DMS114 treated with DMSO at 0.1 percent for 48 hours (cell line): Measurements from ENCODE around the gene FUT4.
"Not testable (repeated sequence)": the region's sequence is repeated elsewhere in the genome, so short reads cannot be mapped to it uniquely, and the experiment has no call there.

Source experiments
- DNase-seq: peaks from one replicate; lab custom pipeline; 2025; ENCODE audit not compliant: unreplicated experiment; lab: John Stamatoyannopoulos, UW

The FUT4 gene

GRCh38 chr11:94563848-94564467 lies 20.2 kb downstream of the FUT4 start:
- no peak for DNase-seq

- no peak for DNase-seq
Measured at GRCh38 chr11:94567181-94567670, 23.5 kb downstream of the FUT4 start, which contains the start of gene PIWIL4. Gene PIWIL4, plus strand, starts transcription at chr11:94567368. Its CDS starts 151 bp downstream, at chr11:94567519.

- DNase-seq = no peak
Measured at GRCh38 chr11:94568200-94568599, 24.5 kb downstream of the FUT4 start.

DNA sequence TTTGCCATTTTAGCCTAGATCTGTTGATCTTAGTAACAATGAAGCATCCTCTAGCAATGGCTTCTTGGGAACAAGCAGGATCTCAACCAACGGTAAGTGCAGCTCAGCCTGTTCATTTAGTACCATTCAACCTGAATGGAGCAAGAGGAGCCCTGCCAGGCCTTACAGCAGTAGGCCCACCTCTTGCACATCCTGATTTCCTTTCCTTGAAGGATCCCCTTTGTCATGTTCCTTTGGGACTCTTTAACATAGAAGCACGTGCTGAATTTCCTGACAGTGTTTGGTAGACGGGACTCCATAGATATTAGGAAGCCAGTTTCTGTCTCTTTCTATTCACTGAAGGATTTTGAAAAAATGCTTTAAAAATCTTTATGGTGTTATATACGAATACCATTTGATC lies 25.0 kb downstream of the FUT4 start:
- DNase-seq = no peak

GRCh38 chr11:94572975-94573374 lies 29.3 kb downstream of the FUT4 start:
- not testable (repeated sequence) for DNase-seq

GRCh38 chr11:94574193-94574961 lies 30.7 kb downstream of the FUT4 start:
- no peak for DNase-seq

DNA sequence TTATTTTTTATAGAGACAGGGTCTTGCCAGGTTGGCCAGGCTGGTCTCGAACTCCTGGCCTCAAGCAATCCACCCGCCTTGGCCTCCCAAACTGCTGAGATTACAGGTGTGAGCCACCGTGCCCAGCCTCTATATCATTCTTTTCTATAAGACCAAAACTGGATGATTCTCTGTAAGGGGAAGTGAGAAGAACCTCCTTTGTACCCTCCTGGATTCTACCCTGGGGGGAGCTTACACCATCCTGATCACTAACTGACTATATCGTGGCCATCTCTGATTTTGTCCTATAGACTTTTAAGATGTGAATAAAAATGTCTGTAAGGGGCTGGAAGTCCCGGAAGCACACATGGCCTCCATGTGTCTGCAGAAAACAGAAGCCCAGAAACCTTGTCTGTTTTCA lies 32.6 kb downstream of the FUT4 start:
- DNase-seq = no peak

DNA sequence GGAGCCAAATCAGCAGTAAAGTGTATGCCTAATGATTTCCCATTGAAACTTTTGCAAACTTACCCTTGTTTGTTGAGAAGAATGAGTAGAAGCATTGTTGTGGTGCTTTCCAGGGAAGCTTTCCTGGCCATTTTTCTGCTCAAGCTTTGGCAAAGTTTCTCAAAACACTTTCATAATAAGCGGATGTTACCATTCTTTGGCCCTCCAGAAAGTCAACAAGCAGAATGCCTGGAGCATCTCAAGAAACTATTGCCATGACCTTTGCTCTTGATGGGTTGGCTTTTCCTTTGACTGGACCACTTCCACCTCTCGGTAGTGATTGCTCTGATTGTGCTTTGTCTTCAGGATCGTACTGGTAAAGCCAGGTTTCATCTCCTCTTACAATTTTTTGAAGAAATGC lies 34.1 kb downstream of the FUT4 start:
- DNase-seq = no peak

GRCh38 chr11:94581926-94582325 lies 38.2 kb downstream of the FUT4 start:
- no peak for DNase-seq

- DNase-seq = no peak
Measured at GRCh38 chr11:94583213-94583865, 39.6 kb downstream of the FUT4 start.

DNA sequence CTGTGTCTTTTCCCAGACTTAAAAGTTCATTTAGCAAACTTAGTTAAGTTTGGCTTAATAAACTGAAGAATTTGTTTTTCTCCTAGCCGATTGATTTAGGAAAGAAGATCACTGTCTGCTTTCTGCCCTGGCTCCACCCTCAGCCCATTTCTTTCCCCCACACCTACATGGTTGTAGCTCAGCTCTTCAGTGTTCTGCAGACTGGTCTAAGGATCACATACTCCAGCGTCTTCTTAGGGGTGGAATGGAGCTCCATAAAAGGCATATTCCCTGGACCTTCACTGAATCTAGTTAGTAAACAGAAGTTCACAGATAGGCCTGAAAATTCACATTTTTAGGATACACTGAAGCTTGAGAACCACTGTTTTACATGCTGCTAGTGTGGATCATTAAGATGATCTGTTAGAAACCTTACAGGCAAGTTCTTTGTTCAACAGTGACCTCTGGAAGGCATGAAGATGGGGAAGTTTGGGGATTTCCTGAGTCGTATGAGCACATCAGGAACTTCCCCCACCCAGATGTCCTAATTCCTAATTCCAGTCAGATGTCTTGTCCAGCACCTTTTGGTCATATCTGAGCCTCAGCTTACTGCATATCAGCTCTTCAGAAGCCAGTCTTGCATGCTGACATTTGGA lies 40.3 kb downstream of the FUT4 start:
- DNase-seq = no peak

DNA sequence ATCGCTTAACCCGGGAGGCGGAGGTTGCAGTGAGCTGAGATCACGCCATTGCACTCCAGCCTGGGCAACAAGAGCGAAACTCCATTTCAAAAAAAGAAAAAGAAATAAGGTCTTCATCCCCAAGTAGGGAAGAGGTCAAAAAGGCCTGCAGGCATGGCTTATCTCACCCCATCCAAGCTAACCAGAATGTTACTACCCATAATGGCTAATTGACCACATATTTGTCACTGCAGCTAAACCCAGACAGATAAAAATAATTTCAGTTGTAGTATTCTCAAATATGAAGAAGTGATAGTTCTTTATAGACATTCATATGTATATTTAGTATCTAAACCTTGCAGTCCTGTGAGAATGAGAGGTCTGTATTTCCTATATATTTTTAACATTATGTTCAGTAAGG lies 41.3 kb downstream of the FUT4 start:
- DNase-seq = no peak

GRCh38 chr11:94585399-94585798 lies 41.7 kb downstream of the FUT4 start:
- DNase-seq = no peak

DNA sequence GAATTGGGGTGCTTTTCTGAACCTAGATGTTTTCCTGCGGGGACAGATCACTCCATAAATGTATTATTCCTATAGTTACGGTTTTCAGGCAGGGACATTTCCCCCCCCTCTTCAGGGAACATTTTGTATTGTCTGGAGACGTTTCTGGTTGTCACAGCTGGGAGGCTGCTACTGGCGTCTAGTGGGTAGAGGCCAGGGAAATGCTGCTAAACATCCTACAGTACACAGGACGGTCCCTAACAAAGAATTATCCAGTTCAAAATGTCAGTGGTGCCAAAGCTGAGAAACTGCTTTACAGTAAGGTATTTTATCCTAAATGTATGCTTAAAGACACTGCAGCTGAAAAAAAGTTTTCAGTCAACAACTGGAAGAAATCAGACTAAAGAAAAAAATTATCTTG lies 42.8 kb downstream of the FUT4 start:
- DNase-seq = no peak

- DNase-seq = no peak
Measured at GRCh38 chr11:94586978-94587377, 43.3 kb downstream of the FUT4 start.

DNA sequence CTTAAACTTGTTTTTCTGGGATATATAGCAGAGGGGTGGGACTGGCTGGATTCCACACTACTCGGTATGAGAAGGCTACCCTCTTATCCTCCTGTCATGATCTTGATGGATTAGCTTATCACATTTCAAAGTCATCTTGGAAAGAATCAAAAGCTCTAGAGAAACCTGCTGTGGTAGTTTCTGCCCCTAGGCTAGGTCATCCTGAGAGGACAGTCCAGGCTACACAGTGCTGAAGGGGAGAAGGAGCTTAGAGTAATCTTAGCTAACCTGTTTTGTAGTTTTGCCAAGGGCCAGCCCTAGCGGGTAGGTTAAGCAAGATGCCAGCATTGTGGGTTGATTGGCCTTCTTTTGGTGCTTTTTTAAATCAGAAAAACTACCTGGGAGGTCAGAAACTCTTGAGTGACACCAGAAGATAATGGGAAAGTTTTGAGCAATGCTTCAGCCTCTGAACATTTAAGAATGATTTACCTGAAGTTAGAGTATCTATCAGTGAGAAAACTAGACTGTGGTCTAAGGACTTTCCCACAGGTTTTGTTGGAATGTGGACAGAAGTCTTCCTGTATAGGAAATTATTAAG lies 44.7 kb downstream of the FUT4 start:
- no peak for DNase-seq

GRCh38 chr11:94590352-94591041 lies 46.8 kb downstream of the FUT4 start:
- DNase-seq = no peak

- DNase-seq = no peak
Measured at GRCh38 chr11:94593030-94593429, 49.3 kb downstream of the FUT4 start.

DNA sequence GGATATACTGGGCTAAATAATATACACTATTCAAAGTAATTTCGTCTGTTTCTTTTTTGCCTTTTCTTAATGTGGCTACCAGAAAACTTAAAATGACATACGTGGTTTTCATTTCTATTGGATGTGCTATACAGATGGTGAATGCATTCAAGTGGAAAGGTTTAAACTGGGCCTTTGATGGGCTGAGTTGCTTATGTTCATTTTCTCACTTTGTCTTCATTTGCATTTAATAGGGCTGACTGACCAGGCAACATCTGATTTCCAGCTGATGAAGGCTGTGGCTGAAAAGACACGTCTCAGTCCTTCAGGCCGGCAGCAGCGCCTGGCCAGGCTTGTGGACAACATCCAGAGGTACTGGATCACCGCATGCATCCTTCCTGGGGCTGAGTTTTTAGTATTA lies 51.4 kb downstream of the FUT4 start:
- no peak for DNase-seq

DNA sequence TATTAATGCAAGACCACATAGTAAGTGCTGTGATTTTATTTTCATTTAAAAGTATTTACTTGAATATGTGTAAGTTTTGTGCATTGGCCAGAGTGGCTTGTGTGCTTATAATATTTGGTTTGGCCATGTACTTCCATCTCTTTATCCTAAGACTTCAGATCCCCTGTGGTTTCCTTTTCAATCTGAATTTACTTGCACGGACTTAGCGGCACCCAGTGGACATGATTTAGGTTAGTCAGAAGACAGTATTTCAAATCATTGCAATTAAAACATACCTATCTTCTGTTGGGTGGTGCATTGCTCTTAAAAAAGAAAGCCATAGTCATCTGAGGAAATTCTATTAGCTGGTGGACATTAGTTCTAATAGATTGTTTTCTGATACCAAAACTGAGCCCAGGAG lies 54.2 kb downstream of the FUT4 start:
- DNase-seq = peak; percentile 15
